NB4 (cell line): Measurements from ENCODE around the gene GJA1.

Source experiments
- MYC ChIP-seq: IDR thresholded peaks from 2 replicates; pipeline ENCODE4 v1.6.1; 2011; ENCODE audit warnings: low read depth, low read length
- POLR2A ChIP-seq: IDR thresholded peaks from 2 replicates; pipeline ENCODE4 v1.6.1; 2011; ENCODE audit warnings: mild to moderate bottlenecking; ENCODE audit not compliant: insufficient read length; ENCODE audit errors: extremely low read depth
- TF ChIP-seq, protein P1 (sequence below): IDR thresholded peaks from one replicate; pipeline ENCODE4 v1.5.1; 2012; ENCODE audit warnings: low read depth, low read length
- TF ChIP-seq, protein P2 (sequence below): IDR thresholded peaks from 2 replicates; pipeline ENCODE4 v1.6.1; 2011; ENCODE audit warnings: low read depth, low read length

DNA sequence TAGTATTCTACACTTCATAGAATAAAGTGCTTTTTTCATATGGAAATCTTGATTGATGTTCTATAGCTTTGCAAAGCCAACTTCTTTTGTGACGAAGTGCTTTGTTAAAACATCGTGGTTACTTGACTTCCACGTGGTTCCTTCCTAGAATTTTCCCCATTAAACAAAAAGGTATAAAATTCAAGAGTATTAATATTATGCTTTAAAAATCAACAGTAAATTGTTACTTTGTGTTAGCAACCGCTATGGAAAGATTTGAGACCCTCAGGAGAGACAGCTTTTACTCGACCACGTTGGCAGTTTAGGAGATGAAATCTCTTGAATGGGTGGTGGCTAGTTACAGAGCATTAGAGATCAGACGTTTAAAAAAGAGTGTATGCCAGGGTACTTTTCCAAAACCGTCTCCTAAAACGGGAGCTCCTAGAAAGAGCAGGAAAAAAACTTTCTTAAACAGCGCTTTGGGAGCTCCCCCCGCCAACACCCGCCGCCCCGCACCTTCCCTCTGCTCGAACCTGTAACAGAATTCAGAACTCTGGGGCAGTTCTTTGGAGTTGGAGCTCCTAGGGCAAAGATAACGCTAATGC, 920 bp downstream of the GJA1 start:
- TF ChIP-seq, protein P1, sequence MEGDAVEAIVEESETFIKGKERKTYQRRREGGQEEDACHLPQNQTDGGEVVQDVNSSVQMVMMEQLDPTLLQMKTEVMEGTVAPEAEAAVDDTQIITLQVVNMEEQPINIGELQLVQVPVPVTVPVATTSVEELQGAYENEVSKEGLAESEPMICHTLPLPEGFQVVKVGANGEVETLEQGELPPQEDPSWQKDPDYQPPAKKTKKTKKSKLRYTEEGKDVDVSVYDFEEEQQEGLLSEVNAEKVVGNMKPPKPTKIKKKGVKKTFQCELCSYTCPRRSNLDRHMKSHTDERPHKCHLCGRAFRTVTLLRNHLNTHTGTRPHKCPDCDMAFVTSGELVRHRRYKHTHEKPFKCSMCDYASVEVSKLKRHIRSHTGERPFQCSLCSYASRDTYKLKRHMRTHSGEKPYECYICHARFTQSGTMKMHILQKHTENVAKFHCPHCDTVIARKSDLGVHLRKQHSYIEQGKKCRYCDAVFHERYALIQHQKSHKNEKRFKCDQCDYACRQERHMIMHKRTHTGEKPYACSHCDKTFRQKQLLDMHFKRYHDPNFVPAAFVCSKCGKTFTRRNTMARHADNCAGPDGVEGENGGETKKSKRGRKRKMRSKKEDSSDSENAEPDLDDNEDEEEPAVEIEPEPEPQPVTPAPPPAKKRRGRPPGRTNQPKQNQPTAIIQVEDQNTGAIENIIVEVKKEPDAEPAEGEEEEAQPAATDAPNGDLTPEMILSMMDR, result no peak
- no peak for TF ChIP-seq POLR2A
- TF ChIP-seq, protein P2, sequence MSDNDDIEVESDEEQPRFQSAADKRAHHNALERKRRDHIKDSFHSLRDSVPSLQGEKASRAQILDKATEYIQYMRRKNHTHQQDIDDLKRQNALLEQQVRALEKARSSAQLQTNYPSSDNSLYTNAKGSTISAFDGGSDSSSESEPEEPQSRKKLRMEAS, result peak; percentile 89
- peak; percentile 80 for TF ChIP-seq MYC
